HG03558 (cell line): ENCODE measurements around the gene PLD1.
"Not testable (repeated sequence)": the region's sequence is repeated elsewhere in the genome, so short reads cannot be mapped to it uniquely, and the experiment has no call there.

Experiments
- ATAC-seq: cut with Tn5 transposase; IDR thresholded peaks from one replicate; pipeline ENCODE4 v1.9.1; 2021; ENCODE audit warnings: moderate number of reproducible peaks; ENCODE audit not compliant: unreplicated experiment; ENCODE audit errors: extremely low read depth

PLD1 gene

GRCh38 chr3:171644681-171645080 is 165.6 kb downstream of the PLD1 start:
- no peak for ATAC-seq

DNA sequence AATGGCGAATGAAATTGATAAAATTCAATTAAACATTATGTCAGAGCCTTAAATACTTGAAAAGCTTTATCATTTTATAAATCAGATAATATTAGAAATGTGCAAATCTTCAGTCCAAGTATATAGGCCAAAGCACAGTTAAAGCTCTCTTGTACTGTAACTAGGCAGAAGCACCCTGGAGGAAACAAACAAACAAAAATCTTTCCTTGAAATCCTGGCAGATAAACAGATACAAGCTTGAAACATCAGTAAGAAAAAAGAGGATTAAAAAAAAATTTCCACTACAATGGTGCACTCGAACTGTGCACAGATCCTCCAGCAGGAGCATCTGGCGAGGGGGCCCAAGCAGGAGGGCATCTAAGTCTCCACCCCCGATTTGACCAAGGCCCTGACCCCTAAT is 166.6 kb downstream of the PLD1 start:
- no peak for ATAC-seq

DNA sequence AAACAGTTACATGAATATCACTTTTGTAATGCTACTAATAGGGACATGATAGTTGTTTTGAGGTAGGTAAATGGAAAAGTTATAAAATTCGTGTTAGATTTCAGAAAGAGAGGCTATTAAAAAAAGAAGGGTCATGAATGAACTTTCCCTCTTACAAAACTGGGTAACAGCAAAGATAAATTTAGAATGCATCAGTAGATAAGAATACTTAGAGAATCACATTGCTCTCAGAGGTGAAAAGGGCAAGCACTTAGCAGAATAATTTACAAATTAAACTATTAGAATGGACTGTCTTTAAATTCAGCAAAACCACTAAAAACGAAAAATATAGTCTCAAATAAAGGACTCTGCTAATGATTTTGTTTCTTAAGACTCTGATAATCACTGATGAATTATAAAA is 167.2 kb downstream of the PLD1 start:
- no peak for ATAC-seq

- no peak for ATAC-seq
Observed at GRCh38 chr3:171640520-171641412, 169.5 kb downstream of the PLD1 start.

DNA sequence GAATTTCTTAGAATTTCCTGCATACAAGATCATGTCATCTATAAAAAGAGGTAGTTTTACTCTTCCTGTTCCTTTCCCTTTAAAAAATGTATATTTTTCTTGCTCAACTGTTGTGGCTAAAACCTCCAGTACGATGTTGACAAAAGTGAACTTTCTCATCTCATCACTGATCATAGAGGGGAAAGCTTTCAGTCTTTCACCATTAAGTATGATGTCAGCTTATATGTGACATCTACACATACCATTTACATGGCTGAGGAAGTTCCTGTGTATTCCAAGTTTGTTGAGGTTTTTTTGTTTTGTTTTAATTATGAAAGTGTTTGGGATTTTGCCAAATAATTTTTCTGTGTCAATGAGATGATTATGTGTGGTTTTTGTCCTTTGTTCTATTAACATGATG is 173.6 kb downstream of the PLD1 start:
- no peak for ATAC-seq

- ATAC-seq = no peak
Observed at GRCh38 chr3:171632766-171633165, 177.5 kb downstream of the PLD1 start.

DNA sequence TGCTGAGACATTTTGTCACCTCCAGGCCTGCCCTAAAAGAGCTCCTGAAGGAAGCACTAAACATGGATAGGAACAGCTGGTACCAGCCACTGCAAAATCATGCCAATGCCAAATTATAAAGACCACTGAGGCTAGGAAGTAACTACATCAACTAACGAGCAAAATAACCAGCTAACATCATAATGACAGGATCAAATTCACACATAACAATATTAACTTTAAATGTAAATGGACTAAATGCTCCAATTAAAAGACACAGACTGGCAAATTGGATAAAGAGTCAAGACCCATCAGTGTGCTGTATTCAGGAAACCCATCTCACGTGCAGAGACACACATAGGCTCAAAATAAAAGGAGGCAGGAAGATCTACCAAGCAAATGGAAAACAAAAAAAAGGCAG is 183.5 kb downstream of the PLD1 start:
- not testable (repeated sequence) for ATAC-seq

GRCh38 chr3:171622126-171622525 is 188.2 kb downstream of the PLD1 start:
- no peak for ATAC-seq

- ATAC-seq = no peak
Observed at GRCh38 chr3:171620825-171621434, 189.4 kb downstream of the PLD1 start.

GRCh38 chr3:171616798-171617197 is 193.5 kb downstream of the PLD1 start:
- ATAC-seq = no peak

GRCh38 chr3:171615686-171616085 is 194.6 kb downstream of the PLD1 start:
- no peak for ATAC-seq

DNA sequence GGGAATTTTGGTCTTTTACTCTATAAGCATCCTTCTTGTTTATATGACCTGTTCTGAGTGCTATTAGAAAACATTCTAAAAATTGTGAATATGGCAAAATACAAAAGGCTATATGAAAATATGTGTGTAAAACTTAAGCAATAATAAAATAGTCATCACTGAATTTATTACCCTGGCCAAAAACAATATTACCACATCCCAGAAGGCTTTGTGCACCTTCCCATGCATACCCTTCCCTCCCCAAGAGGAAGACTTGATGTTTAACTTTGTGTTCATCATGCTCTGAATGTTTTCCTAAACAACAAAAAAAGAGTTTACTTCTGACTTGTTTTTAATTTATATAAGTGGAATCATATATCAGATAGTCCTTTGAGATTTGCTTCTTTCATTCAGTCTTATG is 195.0 kb downstream of the PLD1 start:
- ATAC-seq = no peak

DNA sequence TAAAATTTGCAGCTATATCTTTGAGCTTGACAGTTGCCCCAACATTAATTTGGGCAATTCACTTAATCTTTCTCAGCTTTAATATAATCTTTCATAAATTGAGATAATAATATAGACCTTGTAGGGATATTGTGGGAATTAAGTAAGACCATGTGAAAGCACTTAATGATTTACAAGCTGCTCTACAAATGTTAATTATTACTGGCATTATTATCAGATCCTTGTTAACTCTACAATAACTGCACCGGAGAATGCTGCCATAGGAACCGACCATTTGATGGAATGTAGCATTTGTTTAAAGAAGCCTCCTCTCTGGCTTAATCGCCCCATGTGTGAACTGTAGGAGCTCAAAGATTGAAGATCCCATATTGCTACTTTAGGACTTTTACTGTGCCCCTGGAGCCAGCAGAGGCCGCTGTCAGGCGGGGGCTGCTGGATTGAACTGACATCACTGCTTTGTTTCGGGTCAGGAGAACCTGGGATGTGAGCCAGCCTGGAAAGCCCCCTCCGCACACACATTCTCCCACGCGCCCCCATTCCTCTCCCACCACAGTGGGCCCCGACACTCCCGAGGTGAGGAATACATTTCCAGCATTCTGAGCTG is 195.9 kb downstream of the PLD1 start:
- no peak for ATAC-seq

DNA sequence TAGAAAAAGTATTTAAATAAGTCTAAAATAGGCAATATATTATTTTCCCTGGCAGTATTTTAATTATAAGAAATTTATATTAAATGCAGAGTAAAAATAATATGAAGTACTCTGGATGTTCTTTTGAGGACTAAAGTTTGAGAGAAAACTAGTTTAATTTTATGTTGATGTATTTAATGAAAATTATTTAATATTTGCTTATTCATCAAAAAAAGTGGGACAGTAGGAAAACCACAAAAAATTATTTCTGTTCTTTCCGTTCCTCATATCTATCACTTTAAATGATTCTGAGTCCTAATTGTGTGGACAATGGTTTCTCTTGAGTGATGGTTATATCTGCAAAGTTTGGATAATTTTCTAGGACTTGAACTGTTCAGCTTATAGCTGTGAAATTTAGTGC is 202.8 kb downstream of the PLD1 start:
- no peak for ATAC-seq

- no peak for ATAC-seq
Observed at GRCh38 chr3:171606151-171606751, 204.0 kb downstream of the PLD1 start.

DNA sequence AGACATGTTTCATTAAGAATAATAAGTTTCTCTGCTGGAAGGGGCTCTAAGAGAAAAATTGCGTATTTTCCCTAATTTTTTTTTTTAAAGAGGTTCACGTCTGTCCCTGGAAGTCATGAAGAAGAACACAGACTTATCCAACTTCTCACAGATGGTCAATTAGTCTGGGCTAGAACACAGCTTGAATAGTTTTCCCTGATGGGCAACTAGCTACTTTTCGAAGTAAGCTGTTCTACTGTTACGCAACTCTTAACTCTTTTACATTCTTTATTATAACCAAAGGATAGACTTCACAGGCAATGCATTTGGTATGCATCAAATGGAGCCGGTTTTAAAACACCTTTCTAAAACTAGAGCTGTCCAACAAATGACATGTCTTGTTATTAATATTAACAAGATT is 205.9 kb downstream of the PLD1 start:
- no peak for ATAC-seq

- no peak for ATAC-seq
Observed at GRCh38 chr3:171602072-171602471, 208.2 kb downstream of the PLD1 start.

GRCh38 chr3:171600030-171600429 is 210.3 kb downstream of the PLD1 start:
- ATAC-seq = no peak

DNA sequence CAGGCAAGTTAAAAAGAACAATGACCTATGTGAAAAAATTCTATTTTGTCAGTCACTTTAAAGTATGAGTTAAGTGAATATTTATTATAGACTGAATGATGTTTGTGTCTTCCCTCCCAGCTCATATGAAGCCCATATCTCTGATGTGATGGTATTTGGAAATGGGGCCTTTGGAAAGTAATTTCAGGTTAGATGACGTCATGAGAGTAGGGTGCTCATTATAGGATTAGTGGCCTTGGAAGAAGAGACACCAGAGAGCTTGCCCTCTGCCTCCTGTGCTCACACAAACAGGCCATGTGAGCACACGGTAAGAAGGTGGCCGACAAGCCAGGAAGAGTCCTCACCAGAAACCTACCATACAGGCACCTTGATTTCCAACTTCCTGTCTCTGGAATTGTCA is 211.3 kb downstream of the PLD1 start:
- ATAC-seq = no peak

DNA sequence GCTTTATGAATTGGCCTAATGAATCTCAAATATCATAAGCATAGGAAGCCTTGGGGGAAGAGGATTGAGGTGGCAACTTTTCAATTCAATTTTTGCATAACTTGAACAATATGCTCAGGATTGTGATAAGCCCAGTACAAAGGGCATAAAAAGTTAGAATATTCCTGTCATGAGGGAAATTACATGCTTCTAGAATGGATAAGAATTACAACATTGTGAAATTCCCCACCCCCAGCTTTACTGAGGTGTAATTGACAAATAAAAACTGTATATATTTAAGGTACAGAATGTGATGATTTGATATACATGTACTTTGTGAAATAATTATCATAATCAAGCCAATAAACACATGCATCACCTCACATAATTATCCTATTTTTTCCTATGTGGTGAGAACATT is 217.5 kb downstream of the PLD1 start:
- no peak for ATAC-seq

DNA sequence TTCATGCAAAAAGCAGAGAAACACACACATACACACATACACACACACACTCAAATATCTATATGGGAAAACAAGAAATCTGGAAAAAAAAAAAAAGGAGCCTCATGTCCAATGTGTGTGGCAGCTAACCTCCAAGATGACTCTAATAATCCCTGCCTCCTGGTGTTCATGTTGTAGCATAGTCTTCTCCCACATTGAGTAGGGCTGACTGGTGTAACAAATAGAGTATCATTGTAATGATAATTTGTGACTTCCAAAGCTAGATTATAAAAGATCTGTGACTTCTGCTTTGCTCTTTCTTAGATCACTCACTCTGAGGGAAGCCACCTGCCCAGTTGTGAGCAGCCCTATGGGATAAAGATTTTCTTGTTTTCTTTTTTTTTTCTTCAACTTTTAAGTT is 219.2 kb downstream of the PLD1 start:
- ATAC-seq = no peak
